Body of pancreas (tissue), 4 donors: ENCODE measurements around the gene GLT8D1.

ENCODE experiments used
- POLR2A ChIP-seq, 3 donors: fragments of 450-650 bp; IDR thresholded peaks; one replicate each; pipeline ENCODE4 v1.6.1; 2016; ENCODE audit warnings: antibody characterized with exemption in 3 of 3, mild to moderate bottlenecking in 2 of 3
- TF ChIP-seq, protein P1 (sequence below), 7 experiments: fragments of 450-650 bp in 4 of 7; fragments of 200-600 bp in 3 of 7; sonication (generic) in 3 of 7; IDR thresholded peaks; one replicate each; pipeline ENCODE4 v1.5.1; 2016 to 2019; ENCODE audit warnings: antibody characterized with exemption in 7 of 7

GRCh38 chr3:52710512-52710911, 4.9 kb upstream of the GLT8D1 start:
- TF ChIP-seq, protein P1, sequence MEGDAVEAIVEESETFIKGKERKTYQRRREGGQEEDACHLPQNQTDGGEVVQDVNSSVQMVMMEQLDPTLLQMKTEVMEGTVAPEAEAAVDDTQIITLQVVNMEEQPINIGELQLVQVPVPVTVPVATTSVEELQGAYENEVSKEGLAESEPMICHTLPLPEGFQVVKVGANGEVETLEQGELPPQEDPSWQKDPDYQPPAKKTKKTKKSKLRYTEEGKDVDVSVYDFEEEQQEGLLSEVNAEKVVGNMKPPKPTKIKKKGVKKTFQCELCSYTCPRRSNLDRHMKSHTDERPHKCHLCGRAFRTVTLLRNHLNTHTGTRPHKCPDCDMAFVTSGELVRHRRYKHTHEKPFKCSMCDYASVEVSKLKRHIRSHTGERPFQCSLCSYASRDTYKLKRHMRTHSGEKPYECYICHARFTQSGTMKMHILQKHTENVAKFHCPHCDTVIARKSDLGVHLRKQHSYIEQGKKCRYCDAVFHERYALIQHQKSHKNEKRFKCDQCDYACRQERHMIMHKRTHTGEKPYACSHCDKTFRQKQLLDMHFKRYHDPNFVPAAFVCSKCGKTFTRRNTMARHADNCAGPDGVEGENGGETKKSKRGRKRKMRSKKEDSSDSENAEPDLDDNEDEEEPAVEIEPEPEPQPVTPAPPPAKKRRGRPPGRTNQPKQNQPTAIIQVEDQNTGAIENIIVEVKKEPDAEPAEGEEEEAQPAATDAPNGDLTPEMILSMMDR (IDR thresholded peaks at IDR 0.05), result no peak
- no peak for TF ChIP-seq POLR2A (IDR thresholded peaks at IDR 0.05)
